HTERT RPE-1 (cell line): Measurements from ENCODE around the gene EML3.
"Not testable (repeated sequence)": the region's sequence is repeated elsewhere in the genome, so short reads cannot be mapped to it uniquely, and the experiment has no call there.

ENCODE experiments used
- in situ Hi-C: fragments of 300-500 bp; cut with MboI; formaldehyde crosslinking; loops from 4 replicates; pipeline ENCODE4 v1.14.3; 2020; ENCODE audit warnings: low sequenced_read_pairs

Gene EML3

DNA sequence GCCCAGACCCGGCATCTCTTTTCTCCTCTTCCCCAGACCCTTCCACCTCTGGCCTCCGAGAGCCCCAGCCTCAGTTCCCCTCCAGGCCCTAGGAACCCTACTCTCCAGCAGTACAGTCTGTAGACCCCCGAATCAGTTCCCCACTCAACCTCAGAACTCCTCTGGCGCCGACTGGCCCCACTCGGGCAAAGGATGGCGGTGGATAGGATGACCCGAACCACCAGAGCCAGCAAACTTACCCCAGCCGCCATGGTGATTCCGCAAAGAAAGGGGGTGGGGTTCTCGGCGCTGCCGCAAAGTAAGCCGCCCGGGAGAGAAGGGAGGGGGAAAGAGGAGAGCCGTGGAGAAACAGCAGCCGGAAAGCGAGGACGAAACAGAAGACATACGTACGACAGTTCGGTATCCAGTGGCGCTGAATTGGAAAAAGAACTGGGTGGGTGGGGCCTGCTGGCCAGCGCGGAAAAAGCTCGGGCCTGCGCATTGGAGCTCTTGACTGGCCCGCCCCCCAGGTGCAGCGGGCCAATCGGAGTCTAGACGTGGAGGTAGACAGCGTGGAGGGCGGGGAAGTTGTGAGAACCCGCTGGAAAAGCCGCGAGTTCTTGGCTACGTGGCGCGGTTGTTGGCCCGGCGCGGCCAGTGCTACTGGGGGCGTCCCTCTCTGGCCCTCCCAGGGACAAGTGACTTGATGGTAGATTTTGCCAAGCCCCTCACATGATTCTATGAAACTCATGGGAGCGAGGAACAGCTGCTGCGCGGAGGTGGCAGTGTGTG is 38.8 kb downstream of the EML3 start, which contains the start of gene EEF1G:
TSS of gene EEF1G (minus strand) at position 300 of the 771 bp plus-strand sequence. CDS start at position 251, 49 bp downstream.
- in situ Hi-C loops, result no loop called here

DNA sequence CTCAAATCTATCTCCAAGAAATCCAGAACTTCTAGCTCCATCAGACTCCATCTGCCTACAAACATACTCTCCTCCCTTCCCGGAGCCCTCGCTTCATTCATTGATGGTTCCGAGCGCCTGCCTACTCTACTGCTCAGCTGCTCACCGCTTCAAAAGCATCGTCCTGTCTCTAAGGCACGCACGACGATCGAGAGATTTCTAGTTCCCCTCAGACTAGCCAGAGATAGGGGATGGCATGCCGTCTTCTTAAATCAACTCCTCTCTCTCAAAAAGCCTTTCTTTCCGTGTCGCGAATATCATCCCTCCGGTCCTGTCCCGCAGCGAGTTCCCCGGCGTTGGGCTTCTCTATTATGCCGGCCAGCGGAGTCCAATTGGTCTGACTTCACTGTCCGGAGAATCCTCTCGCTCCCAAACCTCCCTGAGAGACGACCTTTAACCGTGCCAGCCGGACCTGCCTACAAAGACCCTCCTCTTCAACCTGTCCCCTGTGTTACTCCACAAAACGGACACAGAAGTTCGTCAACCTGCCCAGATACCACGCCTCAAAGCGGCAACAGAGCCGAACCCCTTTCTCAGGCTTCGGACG is 39.5 kb downstream of the EML3 start:
- in situ Hi-C loops, result no loop called here

DNA sequence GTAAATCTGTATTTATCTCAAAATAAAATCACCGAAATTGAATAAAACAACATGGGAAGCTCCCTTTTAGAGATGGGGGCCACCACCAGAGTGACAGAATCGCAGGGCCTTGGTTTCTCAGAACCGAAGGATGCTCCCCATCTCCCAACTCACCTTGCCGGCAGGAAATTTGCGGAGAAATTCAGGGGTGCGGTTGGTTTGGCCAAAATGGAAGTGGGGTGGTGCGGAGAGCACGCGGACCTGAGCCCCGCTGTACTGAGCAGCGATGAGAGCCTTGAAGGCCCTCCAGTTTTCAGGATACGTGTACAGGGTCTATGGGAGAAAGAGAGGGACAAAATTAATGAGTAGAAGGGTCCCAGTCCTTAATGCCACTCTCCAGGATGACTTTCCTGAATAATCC is 40.1 kb downstream of the EML3 start:
- in situ Hi-C loops, result no loop called here

DNA sequence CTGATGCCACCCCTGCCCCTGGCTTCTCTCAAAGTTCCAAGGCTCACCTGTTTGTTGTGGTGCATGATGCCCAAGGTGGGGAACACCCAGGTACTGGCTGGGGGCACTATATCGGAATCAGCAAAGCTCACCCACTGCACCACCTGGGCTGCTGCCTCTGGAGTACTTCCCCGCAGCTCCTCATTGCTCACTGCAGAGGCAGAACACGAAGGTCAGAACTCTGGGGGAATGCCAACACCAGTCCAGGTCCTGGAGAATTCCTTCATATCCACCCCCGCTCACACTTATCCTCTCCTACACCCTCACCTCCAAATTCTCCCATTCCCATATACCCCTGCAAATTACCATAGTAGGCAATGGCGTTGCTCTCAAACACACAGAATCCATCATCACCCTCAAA is 41.1 kb downstream of the EML3 start:
- in situ Hi-C loops, result not testable (repeated sequence)

DNA sequence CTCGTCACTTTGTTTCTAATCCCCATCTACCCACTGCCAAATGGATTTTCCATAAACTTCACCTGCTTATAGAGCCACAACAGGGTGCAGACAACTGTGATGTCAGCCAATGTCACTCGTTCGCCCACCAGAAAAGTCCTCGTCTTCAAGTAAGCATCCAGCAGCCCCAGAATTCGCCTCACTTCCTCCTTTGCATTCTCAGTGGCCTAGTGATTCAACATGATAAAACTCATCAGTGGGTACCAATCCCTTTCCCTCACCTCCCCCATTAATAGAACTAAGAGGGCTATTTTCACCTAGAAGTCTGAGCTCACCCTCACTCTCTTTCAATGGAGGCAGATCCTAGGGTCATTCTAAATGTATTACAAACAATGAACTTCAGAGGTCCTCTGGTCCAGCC is 41.7 kb downstream of the EML3 start:
- in situ Hi-C loops, result not testable (repeated sequence)

DNA sequence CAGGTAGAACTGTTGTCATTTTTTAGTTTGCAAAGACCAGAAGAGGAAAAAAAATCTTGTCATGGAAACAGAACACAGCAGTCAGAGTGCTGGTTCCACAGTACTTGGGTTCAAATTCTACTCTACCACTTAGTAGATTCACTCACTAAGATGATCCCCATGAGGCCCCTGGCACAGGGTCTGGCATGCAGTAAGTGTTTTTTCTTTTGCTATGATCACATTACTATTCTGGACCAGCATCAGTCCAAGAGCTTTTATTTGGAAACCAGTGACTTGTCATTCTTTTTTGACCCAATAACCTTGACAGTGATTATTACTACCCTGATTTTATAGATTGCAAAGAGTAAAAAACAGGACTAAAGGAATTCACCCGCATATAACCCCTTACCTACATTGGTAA is 43.0 kb downstream of the EML3 start:
- in situ Hi-C loops, result no loop called here

DNA sequence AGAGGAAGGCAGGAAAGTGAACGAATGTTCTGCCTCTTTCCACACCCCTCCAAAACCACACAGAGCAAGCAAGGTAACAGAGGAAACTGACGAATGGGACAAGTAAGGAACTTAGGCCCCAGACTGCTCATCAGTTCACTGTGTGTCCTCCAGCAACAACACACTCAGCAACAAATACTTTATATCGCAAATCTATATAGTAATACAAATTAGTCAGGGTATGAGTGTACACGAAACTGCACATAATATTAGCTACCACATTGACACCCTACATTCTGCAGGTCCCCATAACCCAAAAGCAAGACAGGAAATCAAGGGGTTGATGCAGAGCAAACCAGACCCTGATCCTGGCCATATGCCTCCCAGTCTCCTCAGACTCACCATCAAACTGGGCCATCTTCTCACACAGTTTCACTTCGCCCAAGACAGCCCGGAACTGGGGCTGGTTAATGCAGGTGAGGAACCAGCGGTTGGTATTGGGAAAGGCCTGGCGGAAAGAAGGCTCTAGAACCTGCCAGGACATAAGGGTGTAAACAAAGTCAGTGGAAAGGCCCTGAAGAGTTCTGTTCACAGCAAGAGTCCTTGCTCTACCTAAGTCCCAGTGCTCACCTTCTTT is 45.4 kb downstream of the EML3 start:
- in situ Hi-C loops, result no loop called here

DNA sequence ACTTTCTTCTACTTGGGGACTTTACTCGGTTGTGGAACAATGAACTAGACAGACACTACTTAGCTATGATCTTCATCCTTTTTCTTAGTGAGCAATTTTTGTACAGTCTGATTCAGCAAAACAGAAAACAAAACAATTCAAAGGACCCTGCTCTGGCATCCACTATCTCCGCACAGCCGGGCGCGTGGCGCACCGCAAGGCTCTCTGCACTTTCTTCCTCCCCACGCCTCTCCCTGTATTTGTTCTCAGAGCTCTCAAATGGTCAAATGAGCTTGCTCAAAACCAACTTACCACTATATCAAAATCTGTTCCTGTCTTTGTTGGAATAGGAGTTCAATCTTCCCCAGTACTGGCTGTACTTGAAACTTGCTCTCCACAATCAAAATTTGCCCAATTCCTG is 46.3 kb downstream of the EML3 start:
- in situ Hi-C loops, result no loop called here

DNA sequence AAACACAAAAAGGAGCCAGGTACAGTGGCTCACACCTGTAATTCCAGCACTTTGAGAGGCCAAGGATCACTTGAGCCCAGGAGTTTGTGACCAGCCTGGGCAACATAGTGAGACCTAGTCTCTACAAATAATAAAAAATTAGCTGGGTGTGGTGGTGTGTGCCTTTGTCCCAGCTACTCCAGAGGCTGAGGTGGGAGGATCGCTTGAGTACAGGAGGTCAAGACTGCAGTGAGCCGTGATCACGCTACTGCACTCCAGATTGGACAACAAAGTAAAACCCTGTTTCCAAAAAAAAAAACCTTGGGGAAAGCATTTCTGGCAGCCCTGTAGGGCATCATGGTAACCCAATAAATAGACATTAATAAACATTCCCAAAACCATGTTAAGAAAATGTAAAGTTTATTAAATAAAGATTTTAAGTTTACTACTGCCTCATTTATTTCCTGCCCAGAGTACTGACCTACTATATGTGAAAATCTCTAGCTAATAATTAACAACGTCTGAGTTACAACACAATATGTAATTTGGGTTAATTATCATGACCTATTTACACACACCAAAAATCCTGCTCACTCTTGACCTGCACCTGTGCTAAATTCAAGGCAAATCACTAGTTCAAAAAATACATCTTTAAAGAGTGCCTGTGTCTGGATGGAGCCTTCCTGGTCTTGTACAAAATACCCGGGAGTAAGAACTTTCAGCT is 47.3 kb downstream of the EML3 start:
- in situ Hi-C loops, result no loop called here

DNA sequence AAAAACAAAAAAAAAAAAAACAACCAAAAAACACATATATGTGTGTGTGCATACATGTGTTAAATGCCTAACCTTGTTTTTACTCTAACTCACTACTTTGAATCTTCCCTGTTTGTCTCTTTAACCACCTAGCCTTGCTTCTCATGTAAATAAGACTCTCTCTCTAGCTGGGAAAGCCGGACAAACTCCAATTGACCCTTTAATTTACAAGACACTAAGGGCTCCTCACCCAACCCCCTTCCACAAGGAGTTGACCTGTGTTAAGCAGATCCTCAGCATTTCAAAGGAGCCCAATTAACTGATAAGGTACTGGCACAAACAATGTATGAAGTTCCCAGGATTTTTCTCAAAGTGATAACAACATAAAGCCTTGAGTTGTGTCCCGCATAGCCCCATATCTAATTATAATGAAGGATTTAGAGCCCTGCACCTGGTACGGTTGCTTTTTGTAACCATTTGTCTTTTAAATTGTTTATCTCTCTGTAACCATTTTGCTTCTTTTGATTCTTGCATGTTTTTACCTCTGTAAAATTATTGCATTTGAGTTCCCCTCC is 50.8 kb downstream of the EML3 start:
- in situ Hi-C loops, result not testable (repeated sequence)

DNA sequence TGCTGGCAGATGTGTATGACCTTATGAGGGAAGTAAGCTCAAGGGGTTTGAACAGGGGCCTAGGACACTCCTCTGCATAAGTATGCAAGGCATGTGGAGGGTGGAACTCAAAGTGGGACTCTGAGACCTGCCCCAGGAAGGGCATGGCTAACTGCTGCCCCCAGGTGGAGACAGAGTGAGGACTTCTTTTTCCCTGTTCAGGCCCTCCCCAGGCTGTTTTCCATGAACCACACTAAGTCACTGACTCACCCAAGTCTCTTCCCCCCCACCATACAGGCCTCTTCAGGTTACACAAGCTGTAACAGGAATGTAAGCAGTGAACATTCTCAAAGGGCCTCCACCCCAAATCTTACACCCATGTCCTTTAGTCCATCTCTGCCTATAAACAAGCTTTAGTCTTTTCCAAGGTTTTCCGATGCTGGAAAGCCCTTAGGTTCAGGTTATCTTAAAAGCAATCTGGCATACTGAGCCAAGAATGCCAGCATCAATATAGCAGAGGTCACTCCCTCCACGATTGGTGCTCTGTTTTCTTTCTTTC is 51.9 kb downstream of the EML3 start:
- in situ Hi-C loops, result no loop called here

DNA sequence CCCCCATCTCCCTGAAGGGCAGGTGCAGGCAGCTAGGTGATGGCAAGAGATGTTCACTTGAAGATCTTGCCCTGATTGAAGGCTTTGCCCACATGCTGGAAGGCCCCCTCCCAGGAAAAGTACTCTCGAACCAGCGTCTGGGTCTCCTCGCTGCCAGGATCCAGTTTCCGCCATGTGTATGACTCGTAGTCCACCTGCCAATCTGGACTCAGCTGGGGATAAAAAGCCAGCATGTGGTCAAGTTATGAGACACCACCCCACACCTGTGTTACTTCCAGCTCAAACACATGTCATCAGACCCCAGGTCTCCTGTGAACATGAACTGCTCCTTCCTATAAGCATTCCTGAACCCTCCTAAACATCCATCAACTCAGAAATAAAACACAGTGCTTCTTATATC is 52.9 kb downstream of the EML3 start:
- in situ Hi-C loops, result not testable (repeated sequence)

DNA sequence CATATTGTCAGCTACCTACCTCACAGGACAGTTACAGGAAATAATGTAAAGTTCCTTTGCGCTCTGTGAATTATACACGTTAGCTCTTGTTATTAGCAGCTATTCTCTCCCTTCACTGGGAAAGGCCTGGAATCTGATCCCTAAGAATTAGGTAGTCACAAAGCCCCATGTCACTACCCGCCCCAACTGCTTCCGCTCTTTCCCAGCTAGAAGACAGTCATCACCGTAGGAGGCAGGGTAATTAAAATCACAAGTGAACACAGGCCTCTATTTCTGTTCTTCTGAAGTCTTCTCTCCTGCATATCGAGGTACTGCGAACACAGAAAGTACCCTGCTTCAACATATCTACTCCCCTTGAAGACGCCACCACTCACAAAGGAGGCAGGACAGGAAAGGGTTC is 53.4 kb downstream of the EML3 start:
- in situ Hi-C loops, result no loop called here

DNA sequence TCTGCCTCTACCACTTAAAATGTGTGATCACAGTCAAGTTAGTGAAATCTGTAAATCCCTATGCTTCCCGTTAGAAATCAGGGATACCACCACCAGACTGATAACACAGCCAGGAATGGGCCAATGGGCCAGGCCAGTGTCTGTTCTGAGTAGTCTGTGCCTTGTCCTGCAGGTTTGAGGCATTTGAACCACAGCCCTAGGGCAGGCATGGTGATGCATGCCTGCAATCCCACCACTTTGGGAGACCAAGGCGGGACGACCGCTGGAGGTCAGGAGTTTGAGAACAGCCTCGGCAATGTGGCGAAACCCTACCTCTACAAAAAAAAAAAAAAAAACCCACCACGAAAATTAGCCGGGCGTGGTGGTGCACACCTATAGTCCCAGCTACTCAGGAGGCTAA is 53.9 kb downstream of the EML3 start:
- in situ Hi-C loops, result no loop called here

DNA sequence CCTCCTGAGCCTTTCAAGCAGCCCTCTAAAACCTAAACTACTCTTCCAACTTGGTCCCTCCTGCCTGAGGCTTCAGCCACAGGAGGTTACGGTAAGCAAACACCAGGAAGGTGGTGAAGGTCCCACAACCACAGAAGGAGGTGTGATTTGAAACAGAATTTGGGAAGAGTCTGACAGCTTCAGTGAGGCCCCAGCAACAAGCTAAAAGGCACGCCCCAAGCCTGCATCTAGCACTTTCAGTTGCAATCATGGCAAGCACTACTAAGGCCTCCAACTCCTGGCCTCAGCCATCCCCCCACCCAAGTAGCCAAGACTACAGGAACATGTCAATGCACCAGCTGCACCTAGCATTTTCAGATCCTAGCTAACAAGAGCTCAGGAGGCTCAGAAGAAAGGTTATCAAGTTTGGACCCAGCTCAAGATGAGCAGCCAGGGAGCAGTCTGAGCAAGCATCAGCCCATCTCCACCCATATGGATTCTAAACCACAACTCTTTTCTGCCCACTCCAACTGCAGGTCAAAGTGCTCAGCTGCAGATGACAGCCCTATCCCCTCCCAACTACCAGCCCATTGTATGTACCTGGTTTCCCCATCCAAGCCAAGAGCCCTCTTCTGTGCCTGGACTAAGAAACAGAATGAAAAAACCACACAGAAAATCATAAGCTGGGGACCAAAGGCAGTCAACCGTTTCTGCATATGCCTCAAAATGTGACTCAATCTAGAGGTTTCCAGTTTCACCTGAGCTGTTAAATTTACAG is 55.5 kb downstream of the EML3 start:
- in situ Hi-C loops, result no loop called here

DNA sequence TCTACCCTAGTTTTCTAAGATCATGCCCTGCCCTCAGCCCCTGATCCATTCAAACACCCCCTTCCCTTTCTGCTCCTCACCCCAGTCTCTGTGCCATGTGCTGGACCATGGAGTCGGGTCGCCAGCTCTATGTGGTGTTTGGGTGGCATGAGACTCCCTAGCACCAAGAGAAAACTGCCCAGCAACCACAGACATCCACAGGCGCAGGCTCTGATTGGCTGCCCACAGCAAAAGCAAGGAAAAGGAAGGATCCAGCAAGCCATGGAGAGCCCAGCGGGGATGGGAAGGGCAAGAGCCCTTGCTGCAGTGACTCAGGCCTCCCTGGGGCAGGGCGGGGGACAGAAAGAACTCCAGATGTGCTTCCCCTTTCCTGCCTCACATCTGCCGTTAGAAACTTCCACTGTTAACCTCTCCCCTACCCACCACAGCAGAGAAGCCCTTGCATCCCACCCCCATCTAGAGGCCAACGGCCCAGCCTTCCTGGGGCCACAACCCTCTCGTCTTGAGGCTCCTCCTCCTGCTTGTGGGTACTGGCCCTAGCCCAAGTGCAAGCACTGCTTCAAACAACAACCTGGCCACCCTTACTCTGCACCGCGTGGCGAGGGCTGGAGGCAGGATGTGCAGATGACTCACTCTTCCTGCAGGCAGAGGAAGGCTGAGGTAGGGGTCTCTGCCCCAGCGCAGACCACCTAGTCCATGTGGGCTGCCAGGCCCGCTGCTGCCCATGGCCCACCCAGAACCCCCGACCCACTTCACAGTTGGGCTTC is 56.3 kb downstream of the EML3 start:
- in situ Hi-C loops, result no loop called here

DNA sequence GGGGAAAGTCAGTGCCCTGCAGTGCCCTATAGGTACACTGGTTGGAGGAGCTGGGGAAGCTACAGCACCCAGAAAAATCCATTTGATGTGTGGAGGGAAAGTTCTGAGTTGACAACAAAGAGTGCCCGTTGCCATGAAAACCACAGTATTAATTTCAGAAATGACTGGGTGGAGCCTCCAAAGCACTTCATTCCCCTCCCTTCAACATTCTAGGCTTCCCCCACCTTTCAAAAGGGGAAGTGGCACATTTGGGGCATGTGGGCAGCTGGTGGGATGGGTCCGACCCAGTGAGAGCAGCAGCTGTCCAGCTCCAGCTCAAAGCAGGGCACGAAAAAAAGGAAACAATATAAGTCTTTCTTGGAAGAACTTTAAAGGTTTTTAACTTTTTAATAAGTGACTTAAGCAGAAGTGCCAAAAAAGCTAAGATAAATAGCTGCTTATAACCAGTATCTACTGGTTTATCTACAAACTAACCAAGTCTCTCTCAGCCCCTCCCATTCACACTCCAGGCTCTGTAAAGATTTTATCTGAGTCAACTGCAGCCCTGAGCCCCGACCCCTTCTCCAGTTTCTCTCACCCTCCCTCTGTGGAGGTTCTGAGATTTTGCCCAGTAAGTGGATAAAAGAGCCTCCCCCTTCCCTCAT is 57.0 kb downstream of the EML3 start:
- in situ Hi-C loops, result no loop called here

DNA sequence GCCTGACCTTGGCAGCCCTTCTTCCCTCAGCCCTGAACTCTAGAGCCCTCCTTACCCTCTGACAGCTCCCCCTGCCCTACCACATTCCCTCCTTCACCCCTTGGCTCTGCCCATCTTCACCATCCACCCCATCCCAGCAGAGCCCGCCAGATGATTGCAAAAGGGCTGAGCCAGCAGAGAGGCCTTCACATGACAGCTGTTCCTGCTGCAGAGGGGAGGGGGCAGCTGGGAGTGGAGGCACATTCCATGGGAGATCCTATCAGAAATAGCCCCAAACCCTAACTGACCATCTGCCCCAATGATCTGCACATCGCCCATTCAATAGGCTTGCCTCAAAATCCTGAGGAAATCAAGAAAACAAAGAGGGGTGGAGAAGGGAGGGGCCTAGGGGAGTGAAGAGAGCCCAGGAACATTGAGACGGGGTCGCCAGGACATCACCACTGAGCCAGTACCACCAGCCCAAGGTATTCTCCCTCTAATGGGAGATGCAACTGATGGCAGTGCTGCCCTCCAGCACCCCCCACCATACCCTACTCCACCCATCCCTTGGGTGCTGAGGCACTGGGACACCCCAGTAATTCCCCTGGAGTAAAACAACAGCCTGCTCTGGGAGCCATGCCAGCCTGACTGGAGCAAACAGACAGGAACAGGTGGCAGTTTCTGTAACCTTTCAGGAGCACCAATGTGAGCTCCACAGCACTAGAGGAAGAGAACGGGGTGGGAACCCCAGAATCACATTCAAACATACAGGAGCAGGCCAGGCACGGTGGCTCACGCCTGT is 58.0 kb downstream of the EML3 start:
- in situ Hi-C loops, result no loop called here
